ENCODE measurements around the gene MAGI3.

Gene MAGI3

DNA sequence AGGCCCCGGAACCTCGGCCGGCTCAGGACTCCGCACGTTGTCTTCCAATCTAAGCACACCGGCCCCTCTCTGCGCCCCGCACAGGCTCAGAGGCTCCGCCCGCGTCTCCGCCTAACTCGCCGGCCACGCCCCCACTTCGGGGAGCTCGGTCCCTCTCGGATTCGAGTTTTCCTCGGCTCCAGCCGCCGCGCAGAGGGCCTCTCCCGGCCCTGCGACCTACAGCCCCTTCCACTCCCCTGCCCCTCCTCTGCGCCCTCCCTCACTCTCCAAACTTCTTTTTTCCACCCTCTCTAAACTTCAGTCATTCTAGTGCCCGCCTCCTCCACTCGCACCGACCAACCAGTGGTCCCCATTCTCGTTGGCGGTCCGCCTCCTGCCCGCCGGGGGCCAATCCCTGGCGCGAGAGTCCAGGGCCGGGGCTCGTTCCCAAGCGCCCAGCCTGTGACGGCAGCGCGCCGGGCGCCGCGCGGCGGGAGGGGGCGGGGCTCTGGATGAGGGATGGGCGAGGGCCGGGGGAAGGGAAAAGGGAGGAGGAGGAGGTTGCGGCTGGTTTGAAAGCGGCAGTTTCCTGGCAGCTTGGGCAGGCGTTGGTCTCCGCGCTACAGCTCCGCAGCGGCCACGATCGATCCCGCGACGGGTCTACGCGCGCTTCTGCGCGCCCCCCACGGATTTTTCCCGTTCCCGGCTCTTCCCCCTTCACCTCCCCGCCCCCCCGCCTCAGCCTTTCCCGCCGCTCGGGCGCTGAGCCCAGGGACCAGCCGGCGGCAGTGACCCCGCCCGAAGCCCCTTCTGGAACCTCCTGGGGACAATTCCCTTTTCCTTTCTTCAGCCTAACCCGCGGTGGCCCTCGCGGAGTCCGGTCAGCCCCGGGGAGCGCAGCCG is at the start of gene MAGI3:
Gene MAGI3, plus strand, starts transcription at position 563 of the 882 bp plus-strand sequence. CDS start 519 bp downstream, outside the sequence.
- DNase-seq (ENCODE audit: low read depth), result peak; percentile 97

DNA sequence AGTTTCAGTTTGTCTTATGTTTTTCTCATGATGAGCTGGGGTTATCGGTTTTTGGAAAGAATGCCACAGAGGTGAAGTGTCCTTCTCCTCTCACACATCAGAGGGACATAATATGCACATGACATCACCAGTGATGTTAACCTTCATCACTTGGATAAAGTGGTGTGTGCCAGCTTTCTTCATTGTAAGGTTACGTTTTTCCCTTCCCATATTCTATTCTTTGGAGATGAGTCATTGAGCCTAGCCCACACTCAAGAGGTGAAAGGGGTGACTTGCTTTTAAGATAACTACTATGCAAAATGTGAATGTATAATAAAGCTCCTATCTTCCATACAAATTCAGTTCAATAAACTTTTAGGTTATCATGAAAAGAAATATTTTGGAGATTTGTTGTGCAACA is 36.7 kb upstream of the MAGI3 start:
- DNase-seq (ENCODE audit: low read depth), result peak; percentile 13

DNA sequence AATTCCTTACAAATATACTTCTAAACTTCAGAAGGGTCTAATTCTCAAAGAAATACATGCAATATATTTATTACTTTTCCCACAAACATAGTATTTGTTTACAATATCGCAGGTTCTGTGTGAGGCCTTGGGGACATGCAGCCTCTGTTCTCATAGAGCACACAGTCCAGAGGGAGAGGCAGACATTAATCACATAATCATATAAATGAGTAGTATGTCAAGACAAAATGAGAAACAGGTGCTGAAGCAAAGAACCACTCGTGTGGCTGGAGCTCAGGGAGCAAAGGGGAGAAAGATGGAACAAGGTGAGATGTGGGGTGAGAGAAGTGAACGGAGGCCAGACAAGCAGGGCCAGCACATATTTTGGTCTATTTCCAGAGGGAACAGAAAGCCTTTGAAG is 26.4 kb upstream of the MAGI3 start:
- no peak for DNase-seq (ENCODE audit: low read depth)

DNA sequence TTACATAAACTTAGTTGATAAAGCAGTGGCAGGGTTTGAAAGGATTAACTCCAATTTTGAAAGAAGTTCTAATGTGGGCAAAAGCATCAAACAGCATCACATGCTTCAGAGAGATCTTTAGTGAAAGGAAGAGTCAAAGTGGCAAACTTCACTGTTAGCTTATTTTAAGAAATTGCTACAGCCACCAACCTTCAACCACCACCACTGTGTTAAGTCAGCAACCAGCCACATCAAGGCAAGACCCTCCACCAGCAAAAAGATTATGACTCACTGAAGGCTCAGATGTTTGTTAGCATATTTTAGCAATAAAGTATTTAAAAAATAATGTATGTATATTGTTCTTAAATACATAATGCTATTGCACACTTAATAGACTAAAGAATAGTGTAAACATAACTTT is 21.3 kb upstream of the MAGI3 start:
- no peak for DNase-seq (ENCODE audit: low read depth)

DNA sequence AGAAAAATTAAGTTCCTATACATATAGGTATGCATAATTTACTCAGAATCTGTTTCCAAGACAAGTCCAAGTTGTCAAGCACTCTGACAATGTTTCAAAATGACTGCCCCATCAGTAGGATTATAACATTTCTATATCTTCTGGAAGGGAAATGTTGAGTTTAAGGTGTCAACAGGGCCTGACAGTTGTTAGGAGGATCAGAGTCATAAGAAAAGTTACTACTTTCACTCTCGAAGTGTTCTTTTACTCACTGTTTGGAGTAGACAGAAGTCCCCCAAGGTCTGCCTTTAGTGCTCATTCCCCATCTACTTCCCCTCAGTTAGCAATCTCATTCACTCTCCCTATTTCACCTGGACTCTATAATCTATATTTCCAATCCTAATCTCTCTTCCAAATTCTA is 20.6 kb upstream of the MAGI3 start:
- no peak for DNase-seq (ENCODE audit: low read depth)

DNA sequence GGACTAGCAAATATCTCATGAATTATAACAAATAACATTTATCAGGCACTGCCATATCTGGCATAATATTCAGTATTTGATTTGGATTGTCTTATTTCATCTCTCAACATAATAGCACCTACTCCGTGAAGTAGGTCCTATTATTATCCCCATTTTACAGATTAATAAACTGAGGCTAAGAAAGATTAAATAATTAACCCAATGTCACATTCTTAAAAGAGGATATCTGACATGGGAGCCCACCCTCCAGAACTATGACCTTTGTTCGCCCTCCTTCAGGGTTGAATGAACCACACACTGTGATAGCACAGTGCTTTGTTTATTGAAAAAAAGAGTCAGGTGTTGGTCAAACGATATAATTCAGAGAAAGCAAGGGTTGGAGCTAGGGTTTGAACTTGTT is 19.4 kb upstream of the MAGI3 start:
- no peak for DNase-seq (ENCODE audit: low read depth)

DNA sequence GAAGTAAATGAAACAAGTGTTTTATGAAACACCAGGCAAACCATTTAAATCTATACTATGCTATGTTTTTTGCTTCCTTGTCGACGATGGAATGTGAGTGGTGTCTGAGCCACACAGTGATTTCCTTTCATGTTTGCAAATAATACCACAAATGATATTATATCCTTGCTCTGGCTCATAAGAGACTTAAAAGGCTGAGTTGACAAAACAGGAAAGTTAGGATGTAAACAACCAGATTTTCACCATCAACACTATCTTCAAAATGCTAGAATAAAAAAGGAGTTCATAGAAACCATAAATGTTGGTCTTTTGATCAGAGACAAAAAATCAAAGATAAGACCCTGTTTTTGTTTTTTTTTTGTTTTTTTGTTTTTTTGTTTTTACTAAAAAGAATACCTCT is 17.8 kb upstream of the MAGI3 start:
- no peak for DNase-seq (ENCODE audit: low read depth)

DNA sequence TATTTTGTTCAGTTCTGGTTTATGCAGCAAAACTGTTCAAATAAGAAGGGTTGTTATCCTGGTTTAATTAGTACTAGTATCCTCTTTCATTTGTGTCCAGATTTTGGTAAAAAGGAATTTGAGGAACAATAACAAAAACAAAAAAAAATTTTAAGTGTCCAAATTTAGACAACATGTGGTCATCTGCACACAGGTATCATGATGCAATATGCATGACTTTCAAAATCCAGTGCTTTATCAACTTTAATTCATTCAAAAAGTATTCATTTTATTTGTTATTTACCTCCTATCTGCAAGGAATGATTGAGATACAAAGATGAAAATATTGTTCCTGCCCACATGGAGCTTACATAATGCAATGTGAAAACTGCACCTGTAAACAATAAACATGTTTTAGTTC is 16.7 kb upstream of the MAGI3 start:
- DNase-seq (ENCODE audit: low read depth), result no peak

DNA sequence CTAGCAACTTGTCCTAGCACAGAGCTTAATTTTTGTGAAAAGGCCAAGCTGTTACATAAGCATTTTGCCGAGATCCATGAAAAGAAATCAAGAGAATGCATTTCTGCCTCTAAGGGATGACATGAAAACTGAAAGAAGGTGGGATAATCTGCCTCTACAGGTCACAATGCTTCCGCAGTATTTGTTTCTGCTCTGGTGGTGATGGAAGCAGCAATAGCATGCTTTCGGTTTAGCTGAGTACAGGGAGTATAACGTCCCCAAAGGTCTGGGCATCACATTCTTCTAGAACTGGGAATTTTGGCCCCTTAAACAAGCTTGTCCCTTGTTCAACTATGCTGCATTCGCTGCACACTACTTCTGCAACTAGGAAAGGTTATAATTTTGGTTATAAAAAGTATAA is 14.4 kb upstream of the MAGI3 start:
- DNase-seq (ENCODE audit: low read depth), result no peak

DNA sequence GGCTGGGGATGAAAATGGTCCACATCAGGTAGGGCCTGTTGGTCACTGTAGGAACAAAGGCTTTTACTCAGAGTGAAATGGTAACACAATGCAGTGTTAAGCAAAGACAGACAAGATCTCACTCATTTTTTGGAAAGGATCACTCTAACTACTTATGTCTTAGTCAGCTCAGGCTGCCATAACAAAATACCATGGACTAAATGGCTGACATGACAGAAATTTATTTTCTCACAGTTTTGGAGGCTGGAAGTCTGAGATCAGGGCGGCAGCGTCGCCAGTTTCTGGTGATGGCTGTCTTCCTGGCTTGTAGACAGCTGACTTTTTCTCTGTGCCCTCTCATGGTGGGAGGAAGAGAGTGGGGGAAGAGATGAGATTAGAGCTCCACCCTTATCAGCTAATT is 10.2 kb upstream of the MAGI3 start:
- DNase-seq (ENCODE audit: low read depth), result no peak

DNA sequence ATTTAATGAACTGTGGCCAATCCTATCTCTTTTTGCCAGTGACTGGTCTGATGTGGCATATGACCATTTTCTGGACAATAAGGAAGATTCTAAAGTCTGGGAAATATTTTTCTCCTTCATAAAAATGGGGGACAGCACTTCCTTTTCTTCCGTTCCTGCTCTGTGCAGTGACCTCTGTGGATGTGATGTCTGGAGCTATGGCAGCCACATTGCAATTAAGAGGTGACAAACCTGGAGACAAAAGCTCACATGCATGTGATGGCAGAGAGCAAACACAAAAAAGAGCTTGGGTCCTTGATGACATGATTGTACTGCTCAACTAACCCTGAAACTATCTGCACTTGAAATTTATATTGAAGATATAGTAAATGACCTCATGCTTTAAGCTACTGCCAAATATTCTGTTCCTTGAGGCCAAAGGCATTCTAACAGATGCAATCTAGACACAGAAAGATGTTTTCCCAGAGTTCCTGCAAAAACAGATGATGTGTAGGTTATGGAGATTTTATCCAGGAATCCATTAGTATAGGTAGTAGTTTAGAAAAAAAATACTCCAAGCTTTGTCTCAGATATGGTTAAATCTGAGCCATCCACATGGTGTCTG is 2.2 kb upstream of the MAGI3 start:
- DNase-seq (ENCODE audit: low read depth), result peak; percentile 3

DNA sequence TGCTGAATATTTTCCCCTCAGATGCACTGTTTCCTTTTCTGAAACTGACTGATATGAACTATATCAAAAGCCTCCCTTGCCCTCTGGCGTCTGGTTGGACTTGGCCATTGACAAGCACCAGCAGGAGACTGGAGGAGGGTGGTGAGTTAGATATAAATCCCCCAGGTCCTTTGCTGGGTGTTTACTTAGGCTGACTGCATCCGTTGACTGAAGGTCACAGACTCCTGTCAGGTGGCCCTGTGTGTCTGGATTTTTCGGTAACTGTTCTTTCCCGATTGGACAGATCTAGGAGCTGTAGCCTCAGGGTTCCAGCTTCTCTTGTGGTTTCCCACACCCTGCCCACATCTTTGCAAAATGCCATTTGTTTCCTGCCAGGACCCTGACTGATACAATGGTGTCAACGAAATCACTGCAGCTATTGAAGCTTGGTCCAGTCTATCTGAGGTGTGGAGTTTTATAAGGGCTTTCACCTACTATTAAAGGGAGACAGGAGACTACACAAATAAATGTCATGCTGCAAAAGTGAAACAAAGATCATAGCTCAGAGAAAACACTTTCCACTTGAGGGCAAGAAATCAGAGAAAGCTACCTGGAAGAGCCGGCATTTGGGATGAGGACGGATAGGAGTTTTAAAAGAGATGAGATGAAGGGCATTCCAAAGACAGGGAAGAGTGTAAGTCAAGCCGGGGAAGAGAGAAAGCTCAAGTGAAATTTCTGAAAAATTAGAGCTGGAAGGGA is 1.5 kb upstream of the MAGI3 start:
- peak; percentile 48 for DNase-seq (ENCODE audit: low read depth)

DNA sequence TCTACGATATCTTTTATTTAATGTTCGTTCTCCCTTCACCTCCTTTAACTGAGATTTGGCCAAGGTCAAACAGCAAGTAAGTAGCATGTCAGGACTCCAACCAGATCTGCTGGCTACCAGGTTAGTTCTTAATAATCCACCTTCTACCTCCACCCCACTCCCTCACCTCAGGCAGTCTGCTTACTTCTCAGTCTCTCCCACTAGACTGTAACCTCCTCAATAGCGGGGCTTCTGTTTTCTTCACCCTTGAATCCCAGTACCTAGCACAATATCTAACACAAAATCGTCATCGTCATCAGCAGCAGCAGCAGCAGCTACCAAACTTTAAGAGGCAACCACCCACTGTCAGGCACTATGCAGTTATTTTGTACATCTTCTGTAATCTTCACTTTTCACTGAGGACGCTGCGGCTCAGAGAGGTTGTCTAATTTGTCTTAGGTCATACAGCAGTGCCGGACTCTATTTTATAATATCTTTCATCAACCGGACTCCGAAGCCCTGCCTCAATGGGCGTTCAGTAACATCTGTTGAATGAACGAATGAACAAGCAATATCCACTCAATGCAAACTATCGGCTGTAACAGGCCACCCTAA is 859 bp upstream of the MAGI3 start:
- DNase-seq (ENCODE audit: low read depth), result no peak

DNA sequence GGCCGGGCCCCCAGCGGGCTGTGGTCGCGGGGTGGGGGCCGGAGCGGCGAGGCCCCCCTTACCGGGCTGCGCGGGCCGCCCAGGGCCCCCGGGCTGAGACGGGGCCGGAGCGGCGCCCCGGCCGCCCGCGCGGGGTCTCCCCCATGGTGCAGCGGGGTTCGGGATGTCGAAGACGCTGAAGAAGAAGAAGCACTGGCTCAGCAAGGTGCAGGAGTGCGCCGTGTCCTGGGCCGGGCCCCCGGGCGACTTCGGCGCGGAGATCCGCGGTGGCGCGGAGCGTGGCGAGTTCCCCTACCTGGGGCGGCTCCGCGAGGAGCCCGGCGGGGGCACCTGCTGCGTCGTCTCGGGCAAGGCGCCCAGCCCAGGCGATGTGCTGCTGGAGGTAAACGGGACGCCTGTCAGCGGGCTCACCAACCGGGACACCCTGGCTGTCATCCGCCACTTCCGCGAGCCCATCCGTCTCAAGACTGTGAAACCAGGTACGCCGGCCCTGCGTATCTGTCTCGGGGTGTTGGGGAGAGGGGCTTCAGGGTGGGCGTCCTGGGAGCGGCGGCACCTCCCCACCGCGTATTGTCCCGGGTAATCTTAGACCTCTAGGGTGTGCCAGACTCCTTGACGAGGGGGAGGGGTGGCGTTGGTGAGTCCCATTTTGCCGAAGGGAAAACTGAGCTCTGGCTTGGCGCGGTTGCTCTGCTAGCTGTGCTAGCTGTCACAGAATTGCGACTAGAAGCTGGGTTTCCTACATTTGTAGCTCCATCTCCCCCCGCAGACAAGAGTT is 745 bp downstream of the MAGI3 start:
- DNase-seq (ENCODE audit: low read depth), result peak; percentile 59

DNA sequence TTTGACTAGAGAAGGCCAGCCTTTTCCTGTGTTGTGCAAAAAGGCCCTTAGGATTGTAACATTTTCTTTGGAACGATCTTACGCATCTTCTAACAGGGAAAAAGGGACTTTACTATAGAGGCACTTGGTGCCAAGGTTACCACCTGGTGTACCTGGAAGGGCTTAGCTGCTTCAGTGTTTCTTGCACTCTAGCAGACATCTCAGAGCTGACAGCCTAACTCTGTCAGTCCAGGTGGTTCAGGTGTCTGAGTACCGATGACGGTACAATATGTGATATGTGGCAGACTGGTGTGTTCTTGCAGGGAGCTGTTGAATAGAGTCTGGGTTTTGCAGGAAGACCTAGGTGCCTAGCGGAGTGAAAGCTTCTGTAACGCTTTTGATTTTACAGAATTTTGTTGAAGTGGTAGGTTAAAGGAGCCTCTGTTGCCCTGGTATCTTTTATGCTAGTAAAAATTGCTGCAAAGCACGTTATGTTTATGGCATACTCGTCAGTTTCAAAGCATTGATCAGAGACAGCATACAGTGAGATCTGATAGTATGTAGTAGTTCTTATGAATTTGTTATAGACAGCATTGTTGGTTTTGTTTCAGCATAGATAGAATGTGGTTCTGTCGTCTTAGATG is 1.4 kb downstream of the MAGI3 start:
- peak; percentile 8 for DNase-seq (ENCODE audit: low read depth)

DNA sequence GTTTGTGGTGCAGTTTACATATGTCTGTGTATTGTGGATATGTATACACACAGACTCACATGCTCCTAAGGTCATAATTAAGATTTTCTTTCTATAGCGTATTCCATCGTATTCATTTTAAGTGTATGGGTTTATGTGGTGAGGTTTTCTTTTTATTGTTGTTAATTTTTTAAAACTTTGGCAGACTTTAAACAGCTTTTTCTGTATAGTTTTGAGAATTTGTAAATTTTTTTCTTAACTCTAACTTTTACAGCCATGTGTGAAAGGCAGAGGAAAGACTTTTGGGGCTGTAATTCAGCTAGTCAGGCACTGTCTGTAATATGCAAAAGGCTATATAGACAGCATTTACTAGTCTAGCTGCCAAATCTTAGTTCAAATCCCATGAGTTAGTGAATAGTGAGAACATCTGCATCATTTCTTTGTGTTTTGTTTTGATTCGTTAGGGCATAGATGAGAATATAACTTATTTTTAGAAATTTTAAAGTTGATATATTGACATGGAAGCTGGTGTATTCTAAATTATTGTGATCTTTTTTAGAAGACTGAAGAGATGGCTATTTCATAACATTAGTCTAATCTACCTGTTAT is 2.3 kb downstream of the MAGI3 start:
- no peak for DNase-seq (ENCODE audit: low read depth)

DNA sequence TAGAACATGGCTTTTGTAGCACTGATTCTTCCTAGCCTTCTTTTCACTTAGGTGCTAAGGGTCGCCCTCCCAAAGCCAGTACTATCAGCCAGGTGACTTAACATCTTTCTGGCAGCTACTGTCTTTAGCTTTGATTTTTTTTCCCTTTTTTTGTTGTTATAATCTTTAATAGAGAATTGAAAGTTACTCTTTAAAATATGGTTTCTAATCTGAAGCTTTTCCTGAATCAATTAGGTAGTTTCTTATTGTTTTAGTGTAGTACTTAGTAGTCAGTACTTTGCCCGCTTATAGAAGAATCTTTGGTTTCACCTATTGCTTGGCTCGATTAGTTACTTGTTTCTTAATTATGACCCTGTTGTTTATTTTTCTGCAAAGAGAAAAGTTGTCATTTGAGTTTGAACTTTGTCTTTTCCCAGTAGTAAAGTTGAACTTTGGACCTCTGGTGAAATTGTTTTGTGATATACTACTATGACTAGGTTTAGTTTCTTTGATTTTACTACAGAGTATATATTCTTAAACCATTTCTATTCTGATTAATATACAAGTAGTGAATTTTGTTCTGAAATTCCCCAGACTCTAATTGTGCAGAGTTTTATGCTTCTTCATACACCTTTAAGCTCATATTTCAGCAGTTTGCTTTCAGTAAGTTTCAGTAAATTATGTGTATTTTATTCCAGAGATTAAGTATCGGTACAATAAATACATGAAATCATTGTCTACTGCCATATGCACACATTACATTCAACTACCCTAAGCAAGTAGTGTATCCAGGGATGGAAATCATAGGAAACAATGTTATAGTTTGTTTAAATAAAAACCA is 3.9 kb downstream of the MAGI3 start:
- no peak for DNase-seq (ENCODE audit: low read depth)

DNA sequence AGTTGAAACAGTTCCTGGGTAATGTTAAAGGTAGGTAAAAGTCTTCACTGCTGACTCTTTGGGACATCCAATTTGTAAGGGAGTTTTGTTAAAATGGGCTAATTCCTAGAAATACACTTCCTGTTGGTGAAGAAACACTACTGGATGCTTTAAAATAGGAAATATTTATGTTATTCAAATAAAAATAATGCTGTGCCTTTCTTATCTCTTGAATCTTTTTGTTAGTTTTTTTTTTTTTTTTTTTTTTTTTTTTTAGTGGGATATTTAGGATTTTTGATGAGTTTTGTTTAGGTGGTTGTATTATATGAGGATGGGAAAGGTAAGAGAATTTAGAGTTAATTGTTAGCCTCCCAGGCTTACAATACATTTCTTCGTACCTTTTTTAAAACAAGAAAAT is 4.5 kb downstream of the MAGI3 start:
- no peak for DNase-seq (ENCODE audit: low read depth)

DNA sequence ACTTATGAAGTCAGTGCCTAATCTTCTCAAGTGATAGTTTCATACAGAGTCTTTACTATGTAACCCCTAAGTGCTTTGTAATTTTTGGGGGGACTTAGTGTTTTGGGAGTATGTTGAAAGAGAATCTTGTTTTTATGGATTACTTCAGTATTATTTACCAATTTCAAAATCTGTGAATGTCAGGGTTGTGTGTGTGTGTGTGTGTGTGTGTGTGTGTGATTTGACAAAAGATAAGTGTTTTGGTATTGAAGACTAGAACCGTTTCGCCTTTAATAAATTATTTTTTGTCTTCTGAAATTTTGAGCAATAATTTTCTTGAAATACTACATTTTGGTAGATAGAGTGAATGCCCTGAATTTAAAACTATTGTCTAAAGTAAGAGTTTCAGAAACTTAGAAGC is 5.8 kb downstream of the MAGI3 start:
- DNase-seq (ENCODE audit: low read depth), result no peak

DNA sequence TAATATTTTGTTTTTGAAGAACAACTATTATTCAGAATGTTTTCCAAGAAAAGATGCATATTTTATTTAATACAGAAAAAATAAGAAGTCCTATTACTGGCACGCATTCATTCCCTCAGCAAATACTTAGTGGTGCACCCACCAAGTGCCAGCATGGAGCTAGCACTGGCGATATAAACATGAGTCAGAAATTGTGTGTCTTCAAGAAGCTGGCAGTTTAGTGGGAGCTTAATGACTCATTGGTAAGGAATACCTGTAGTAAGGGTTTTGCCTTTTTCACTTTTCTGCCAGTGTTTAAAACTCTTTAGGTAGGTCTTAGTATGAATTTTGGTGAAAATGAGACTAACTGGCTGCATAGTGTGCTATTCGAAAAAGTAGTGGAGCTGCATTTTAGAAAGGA is 6.3 kb downstream of the MAGI3 start:
- DNase-seq (ENCODE audit: low read depth), result peak; percentile 90
